HCT116 (cell line): Measurements from ENCODE around the gene SLC35F2.

Source experiments
- CEBPB ChIP-seq: IDR thresholded peaks from 2 replicates; pipeline ENCODE4 v1.6.1; 2012; ENCODE audit warnings: low read depth
- EZH2 ChIP-seq: fragments of 200-600 bp; sonication (generic); IDR thresholded peaks from 2 replicates; pipeline ENCODE4 v1.6.1; 2017; ENCODE audit warnings: antibody characterized with exemption, mixed run types
- FOSL1 ChIP-seq: IDR thresholded peaks from 2 replicates; pipeline ENCODE4 v1.6.1; 2012; ENCODE audit warnings: low read depth
- JUND ChIP-seq: IDR thresholded peaks from 2 replicates; pipeline ENCODE4 v1.6.1; 2012
- POLR2A ChIP-seq: IDR thresholded peaks from 2 replicates; pipeline ENCODE4 v1.7.0; 2011; ENCODE audit warnings: borderline replicate concordance; ENCODE audit not compliant: insufficient read depth, insufficient read length; ENCODE audit errors: extremely low read depth
- RAD21 ChIP-seq: IDR thresholded peaks from 2 replicates; pipeline ENCODE4 v1.6.1; 2012; ENCODE audit warnings: low read depth, mild to moderate bottlenecking
- SRF ChIP-seq: IDR thresholded peaks from 2 replicates; pipeline ENCODE4 v1.6.1; 2012; ENCODE audit warnings: low read depth
- YY1 ChIP-seq: IDR thresholded peaks from 2 replicates; pipeline ENCODE4 v1.6.1; 2011; ENCODE audit warnings: low read length, low read depth, moderate library complexity, mild to moderate bottlenecking; ENCODE audit not compliant: insufficient replicate concordance; ENCODE audit errors: extremely low read depth
- ZNF274 ChIP-seq: fragments of 200-500 bp; sonication (Bioruptor generic); IDR thresholded peaks from 2 replicates; pipeline ENCODE4 v1.6.1; 2014; ENCODE audit warnings: mild to moderate bottlenecking, low read depth, low read length, inconsistent platforms
- TF ChIP-seq, protein P1 (sequence below): IDR thresholded peaks from 2 replicates; pipeline ENCODE4 v1.6.1; 2012
- TF ChIP-seq, protein P2 (sequence below), 3 experiments: fragments of 200-600 bp in 1 of 3; sonication (generic) in 1 of 3; IDR thresholded peaks in 2 of 3; conservative IDR thresholded peaks in 1 of 3; 2 replicates each; pipeline ENCODE4 v1.5.1; 2012 to 2017; ENCODE audit warnings: low read depth in 2 of 3, low read length in 2 of 3, antibody characterized with exemption in 1 of 3, borderline replicate concordance in 1 of 3, control low read depth in 1 of 3, mild to moderate bottlenecking in 1 of 3, mixed read lengths in 1 of 3, mixed run types in 1 of 3, moderate library complexity in 1 of 3; ENCODE audit not compliant: insufficient read depth in 1 of 3
- TF ChIP-seq, protein P3 (sequence below): IDR thresholded peaks from 2 replicates; pipeline ENCODE4 v1.6.1; 2011; ENCODE audit warnings: mild to moderate bottlenecking, low read length, moderate library complexity; ENCODE audit not compliant: insufficient replicate concordance; ENCODE audit errors: extremely low read depth

GRCh38 chr11:107864591-107864990 is 6.0 kb upstream of the SLC35F2 start:
- TF ChIP-seq SRF (no peak), FOSL1 (no peak), CEBPB (no peak), POLR2A (no peak), ZNF274 (no peak), EZH2 (no peak), RAD21 (no peak), YY1 (no peak), JUND (no peak)
- TF ChIP-seq, protein P1, sequence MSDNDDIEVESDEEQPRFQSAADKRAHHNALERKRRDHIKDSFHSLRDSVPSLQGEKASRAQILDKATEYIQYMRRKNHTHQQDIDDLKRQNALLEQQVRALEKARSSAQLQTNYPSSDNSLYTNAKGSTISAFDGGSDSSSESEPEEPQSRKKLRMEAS = no peak
- TF ChIP-seq, protein P2, sequence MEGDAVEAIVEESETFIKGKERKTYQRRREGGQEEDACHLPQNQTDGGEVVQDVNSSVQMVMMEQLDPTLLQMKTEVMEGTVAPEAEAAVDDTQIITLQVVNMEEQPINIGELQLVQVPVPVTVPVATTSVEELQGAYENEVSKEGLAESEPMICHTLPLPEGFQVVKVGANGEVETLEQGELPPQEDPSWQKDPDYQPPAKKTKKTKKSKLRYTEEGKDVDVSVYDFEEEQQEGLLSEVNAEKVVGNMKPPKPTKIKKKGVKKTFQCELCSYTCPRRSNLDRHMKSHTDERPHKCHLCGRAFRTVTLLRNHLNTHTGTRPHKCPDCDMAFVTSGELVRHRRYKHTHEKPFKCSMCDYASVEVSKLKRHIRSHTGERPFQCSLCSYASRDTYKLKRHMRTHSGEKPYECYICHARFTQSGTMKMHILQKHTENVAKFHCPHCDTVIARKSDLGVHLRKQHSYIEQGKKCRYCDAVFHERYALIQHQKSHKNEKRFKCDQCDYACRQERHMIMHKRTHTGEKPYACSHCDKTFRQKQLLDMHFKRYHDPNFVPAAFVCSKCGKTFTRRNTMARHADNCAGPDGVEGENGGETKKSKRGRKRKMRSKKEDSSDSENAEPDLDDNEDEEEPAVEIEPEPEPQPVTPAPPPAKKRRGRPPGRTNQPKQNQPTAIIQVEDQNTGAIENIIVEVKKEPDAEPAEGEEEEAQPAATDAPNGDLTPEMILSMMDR (IDR thresholded peaks at IDR 0.05 in 2 of 3, conservative IDR thresholded peaks at IDR 0.05 in 1 of 3; ENCODE audit: borderline replicate concordance in 1 of 3, insufficient read depth in 1 of 3, low read depth in 2 of 3, low read length in 2 of 3) = no peak
- TF ChIP-seq, protein P3, sequence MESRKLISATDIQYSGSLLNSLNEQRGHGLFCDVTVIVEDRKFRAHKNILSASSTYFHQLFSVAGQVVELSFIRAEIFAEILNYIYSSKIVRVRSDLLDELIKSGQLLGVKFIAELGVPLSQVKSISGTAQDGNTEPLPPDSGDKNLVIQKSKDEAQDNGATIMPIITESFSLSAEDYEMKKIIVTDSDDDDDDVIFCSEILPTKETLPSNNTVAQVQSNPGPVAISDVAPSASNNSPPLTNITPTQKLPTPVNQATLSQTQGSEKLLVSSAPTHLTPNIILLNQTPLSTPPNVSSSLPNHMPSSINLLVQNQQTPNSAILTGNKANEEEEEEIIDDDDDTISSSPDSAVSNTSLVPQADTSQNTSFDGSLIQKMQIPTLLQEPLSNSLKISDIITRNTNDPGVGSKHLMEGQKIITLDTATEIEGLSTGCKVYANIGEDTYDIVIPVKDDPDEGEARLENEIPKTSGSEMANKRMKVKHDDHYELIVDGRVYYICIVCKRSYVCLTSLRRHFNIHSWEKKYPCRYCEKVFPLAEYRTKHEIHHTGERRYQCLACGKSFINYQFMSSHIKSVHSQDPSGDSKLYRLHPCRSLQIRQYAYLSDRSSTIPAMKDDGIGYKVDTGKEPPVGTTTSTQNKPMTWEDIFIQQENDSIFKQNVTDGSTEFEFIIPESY = no peak
